ENCODE measurements around the gene ASCL3.
"Not testable (repeated sequence)": the region's sequence is repeated elsewhere in the genome, so short reads cannot be mapped to it uniquely, and the experiment has no call there.

Gene ASCL3

DNA sequence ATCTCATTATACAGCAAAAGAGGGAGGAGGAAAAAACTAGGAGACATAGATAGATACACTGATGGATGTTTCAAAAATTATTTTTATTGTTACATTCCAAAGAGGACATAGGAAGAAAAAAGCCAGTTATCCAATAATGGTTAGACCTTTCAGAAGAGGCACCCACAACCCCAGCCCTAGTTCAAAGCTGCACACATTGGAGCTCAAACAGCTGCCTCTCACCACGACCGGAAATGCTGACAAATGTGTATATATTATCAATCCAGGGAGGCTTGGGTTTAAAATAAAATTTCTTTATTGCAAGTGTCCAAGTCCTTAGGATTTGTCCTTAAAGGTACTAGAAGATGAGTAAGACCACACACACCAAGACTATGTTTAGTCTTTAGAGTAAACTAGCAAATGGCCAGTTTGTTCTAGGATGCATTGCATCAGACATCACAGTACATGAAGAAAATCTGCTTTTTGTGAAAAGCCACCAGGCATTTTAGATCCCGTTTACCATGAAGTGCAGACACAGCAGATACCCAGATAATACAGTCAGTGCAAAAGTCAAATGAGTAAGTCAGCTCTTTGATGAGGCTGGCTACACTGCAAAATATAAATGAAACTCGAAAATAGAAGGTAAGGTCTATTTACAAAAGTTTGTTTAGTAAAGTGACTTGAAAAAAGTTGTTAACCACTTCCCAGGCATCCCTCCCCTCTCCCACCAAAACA is 4.6 kb upstream of the ASCL3 start:
- no peak for DNase-seq

DNA sequence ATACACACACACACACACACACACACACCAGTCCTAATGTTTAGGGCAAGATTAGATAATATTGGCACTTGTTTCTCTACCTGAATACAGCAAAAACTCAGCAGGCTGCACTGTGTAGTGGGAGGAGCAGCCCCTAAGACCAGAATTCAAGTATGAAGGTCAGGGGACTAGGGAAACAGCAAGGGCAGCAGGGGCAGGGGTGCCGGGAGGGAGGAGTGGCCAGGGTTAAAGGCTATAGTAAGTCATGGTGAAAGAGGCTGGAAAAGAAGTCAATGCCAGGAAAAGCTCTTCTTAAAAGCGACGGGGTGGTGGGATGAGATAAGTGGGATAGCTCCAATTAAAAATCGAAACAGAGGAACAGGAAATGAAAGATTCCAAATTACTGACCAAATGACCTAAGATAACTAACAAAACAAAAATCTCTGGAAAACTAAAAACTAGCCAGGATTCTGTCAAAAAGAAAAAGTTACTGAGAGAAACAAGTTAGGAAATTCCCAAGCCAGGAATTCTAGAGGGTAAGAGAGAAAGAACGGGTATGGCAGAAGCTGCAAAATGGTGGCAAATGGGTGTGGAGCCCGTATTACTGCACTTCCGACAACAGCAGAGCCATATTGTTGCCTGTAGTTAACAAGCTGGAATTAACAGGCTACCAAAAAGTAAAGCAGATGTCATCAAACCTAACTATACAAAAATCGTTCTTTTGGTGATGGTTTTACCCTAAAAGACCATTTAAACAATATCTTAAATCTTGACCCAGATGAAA is 1.3 kb downstream of the ASCL3 start:
- DNase-seq, result no peak

DNA sequence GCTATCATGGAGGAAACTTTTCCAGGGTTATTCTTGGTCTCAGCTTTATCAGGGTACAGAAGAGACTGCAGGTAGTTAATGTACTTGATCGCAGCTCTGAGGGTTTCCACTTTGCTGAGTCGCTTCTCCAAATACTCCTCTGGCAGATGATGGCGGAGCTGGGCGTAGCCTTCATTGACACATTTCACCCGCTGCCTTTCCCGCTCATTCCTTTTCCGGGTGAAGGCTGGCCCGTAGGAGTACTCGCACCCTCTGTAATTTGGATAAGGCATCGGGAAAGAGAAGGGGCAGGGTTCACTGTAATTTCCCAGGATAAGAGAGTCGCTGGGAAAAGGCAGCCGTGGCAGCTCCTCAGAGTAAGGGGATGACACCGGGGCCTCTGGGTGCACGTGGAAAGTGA is 5.2 kb downstream of the ASCL3 start:
- DNase-seq, result no peak

DNA sequence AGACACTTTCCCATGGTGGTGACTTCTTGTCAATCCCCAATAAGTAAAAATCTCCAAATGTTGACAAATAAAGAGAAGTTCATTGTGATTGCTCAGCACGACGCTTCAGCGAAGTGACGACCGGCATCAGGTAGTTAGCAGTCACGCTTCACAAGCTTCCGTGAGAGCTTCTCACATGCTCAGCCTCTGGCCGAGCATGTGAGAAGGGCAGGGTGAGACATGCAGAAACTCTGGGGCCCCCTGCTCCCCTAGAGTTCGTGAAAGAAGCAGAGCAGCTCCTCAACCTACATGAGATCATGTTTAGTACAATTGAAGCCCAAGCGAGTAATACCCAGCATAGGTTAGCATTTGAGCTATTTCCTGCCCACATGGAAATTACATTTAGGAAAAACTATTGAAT is 5.7 kb downstream of the ASCL3 start:
- no peak for DNase-seq

DNA sequence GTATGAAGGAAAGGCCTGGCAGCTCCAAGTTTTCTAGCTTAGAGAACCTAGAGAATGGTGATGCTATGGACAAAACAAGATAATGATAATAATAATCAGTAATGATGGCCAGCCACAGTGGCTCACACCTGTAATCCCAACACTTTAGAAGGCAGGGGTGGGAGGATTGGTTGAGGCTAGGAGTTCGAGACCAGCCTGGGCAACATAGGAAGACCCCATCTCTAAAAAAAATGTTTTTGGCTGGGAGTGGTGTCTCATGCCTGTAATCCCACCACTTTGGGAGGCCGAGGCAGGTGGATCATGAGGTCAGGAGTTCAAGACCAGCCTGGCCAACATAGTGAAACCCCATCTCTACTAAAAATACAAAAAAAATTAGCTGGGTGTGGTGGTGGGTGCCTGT is 7.0 kb downstream of the ASCL3 start:
- DNase-seq, result not testable (repeated sequence)

DNA sequence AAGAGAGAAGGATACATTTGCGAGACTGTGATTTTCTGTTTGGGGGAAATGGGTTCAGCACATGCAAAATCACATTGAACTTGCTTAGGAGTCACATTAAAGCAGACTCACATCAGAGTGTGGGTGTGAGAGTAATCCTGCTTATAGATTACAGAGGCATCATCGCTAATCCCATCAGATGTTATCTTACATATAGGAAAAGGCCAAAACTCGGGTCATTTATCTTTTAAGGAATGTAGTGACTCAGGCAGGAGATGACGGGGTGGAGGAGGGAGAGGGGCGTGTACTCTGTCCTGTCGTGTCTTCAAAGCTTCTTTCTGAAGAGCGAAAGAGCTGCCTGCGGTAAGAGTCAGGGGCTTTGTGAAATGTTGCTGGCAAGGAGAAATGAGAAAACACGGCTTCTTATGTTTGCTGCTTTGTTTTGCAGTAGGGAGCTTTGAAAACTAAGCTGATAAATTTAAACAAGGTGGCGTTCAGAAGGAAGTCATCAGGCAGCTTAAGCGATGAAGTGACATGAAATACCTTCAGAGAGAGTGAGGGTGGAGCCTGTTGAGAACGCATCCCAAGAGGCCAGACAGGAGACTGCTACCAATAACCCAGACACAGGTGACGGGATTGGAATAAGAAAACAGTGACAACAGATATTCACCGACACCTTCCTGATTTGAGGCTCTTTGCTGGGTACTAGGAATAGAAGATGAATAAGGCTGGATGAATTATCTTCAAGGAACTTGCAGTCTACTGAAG is 7.9 kb downstream of the ASCL3 start:
- no peak for DNase-seq

DNA sequence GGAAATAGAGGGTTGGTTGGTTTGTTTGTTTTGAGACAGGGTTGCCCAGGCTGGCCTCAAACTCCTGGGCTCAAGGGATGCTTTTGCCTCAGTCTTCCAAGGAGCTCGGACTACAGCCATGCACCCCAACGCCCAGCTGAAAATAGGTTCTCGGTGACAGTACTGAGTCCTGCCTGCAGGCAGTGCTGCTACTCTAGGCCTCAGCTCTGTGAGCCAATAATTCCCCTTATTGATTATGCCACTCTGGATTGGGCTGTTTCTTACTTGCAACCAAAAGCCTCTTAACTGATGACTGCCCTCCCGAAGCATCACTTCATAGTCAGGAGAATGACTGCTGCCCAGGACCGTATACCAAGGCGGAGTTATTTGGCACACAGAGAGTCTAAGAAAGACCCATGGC is 8.9 kb downstream of the ASCL3 start:
- DNase-seq, result no peak

DNA sequence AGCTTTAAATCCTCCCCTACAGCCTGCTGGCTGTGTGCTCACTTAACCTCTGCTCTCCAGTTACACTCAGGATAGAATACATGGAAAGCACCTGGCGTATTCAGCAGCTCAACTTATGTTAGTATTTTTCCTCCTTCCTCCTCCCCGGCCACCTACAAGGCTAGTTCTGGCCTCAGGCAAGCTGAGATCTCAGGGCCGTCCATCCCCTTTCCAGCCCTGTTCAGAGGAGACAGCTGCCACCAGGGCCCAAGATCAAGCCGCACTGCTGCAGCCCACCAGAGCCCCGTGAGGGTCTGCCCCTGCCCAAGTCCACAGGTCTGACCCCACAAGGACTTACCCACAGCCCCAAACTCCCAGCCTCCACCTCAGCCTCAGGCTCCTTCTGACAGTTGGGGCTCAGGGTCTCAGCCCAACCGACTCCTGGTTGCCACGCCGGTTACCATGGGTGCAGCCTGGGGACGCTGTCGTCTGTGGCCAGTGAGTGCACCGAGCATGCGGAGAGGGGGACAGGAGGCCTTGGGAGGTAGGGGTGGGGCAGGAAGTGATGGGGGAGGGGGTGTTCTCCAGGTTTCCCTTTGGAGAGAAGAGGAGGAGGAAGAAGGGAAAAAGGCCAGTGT is 10.1 kb downstream of the ASCL3 start, which contains the start of gene C11orf16:
C11orf16 (minus strand) TSS at position 384 of the 617 bp plus-strand sequence. CDS start 639 bp downstream, outside the sequence.
- no peak for DNase-seq

DNA sequence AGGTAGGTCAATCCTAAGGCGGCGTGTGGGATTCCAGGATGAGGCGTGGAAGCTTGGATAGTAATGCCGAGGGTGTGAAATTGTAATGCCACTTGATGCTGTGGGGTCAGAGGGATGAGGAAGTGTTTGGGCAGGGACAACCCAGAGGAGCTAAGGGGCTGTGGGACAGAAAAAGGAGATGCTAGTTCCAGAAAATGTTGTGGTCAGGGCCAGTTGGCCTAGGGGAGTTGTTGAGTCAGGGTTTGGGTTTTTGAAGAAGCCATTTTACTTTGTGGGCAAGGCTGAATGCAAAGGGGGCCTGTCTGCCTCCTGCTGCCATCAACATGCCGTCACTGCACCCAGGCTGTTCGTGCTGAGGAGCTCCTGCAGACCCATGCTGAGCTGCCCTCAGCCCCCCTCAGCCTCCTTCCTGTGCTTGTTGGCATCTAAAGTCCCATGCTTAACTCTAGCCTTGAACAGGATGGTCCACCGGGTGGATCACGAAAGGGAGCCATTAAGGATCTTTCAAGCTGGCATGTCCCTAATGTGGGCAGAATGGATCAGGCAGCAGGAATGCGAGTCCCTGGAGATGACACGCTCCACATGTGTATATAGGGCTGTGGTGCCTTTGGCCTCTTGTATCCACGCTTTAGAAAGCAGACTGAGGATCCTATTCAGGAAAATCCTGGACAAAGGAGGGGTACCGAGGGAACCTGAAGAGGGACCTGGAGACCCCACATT is 12.2 kb downstream of the ASCL3 start:
- no peak for DNase-seq

DNA sequence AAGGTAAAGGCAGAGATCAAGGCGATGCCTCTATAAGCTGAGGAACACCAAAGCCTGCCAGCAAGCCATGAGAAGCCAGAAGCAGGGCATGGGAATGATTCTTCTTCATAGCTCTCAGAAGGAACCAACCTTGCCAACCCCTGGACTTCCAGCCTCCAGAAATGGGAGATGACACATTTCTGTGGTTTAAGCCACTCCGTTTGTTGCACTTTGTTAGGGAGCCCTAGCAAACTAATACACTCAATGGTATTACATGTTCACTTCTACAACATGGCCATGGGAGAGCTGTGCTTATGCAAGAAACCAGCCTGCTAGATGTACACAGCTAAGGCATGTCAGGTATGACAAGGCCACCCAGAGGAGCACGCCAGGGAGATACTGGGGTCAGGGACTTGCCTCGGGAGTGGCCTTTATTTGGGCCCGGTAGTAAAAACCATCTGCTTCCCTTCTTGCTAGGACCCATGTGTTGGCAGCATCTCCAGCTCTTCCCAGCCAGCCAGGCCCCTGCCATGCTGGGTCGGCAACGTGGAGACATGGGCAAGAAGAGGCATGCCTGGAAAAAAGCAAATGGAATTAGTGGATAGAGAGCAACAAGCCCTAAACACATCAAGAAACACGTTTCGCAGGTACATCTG is 13.7 kb downstream of the ASCL3 start:
- DNase-seq, result no peak

DNA sequence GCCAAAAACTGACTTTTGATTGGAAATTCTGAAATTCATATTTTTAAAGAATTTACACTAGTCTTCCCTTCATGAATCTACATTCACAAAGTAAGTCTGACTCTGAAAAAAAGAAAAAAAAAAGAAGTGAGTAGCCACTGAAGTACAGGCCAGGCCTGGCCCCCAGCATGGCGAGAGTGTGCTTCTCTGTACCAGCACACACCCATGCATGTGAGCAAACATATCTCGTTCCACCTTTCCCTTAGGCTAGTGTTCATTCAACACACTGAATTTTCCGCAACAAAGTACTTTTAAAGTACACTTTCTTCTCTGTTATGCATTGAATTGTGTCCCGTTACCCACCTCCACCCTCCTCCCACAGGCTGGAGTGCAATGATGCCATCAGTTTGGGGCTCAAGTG is 14.6 kb downstream of the ASCL3 start:
- DNase-seq, result no peak

DNA sequence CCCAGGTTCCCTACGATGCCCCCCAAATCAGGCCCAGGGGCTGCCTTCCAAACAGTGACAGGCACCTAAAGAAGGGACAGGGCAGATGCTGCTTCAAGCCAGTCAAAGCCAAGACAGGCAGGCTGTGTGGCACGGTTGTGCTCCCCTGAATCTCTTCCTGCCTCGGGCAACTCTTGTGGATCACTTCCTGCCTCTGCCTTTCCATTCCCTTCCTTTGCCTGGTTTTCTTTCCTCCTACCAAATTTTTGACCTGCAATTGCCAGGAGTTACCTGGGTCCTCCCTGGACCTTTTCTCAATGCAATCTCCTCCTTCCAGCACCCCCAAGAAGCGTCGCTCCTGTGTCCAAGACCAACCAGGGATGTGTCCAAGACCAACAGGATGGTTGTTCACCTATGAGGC is 15.6 kb downstream of the ASCL3 start:
- DNase-seq, result no peak

DNA sequence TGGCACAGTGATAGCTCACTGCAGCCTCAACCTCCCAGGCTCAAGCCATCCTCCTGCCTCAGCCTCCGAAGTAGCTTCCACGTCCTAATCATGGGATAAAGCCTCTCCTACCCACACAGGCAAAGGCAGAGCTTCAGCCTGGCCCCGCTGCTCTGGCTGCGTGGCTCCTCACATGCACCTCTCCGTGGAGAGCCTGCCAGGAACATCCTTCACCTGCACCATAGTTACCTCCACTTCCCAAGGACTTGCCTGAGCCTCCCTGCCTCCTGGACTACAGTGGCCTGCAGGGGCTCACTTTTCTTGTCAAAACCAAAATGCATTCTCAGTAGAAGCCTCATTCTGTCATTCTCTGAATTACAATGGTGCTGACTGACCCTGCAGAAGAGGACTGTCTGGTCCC is 16.6 kb downstream of the ASCL3 start:
- no peak for DNase-seq

DNA sequence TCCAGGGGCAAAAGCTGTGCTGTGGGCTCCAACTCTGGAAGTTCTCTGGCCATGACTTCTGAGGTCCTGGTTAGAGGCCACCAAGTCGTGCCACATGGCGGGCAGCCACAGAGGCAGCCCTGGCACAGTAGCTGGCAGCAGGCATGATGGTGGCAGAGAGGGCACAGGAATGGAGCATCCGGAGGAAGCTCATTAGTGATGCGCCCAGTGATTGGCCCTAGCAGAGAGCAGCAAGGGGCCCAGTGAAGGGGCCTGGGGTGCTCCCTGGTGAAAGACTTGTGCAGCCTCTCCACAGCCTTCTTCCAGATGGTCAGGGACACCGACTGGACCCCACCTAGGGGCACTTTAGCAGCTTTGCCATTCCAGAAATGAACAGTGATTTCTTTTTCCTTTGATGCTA is 17.1 kb downstream of the ASCL3 start:
- DNase-seq, result no peak

DNA sequence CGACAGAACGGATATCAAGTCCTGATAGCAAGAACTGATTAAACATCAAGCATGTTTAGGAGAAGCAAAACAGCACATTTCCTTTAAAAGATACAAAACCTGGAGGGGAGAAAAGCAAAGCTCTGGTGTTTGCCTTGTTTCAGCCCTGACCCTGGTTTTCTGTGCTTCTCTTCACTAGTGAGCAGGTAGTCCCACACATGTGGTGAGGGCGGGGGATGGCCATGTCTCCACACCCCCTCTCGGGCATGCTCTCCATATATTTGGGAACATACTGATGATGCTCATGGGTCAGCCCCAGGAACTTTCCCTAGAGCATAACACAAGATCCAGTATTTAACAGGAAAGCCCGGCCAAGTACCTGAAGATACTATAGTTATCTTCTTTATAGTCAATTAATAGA is 20.1 kb downstream of the ASCL3 start:
- no peak for DNase-seq

DNA sequence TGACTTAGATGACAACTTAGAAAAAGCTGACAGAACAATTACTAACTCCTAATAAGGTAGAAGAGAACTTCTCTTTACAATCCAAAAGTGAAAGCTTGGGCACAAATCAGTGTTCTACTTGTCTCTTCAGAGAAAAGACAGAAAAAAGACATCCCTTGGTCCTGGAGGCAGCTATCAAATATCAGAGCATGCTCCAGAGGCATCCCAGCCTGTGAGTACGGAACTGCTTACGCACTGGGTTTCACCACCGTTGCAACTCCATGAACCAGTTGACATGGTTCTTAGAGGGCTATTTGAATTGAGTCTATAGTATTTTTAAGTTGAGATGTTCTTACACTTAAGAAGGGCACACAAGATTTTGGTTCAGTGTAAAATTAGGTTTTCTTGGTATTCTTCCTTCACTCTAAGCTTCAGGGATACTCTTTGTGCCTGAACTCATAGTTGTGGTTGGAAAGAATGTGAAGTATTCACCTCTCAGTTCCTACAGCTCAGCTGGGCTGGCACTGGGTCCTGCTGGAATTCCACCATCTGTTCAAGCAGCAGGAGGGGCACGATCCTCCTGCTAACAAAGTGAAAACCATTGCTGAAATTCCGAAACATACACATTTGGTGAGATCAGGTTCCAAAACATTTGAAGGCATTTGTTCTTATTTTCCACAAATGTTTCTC is 25.5 kb downstream of the ASCL3 start:
- no peak for DNase-seq

DNA sequence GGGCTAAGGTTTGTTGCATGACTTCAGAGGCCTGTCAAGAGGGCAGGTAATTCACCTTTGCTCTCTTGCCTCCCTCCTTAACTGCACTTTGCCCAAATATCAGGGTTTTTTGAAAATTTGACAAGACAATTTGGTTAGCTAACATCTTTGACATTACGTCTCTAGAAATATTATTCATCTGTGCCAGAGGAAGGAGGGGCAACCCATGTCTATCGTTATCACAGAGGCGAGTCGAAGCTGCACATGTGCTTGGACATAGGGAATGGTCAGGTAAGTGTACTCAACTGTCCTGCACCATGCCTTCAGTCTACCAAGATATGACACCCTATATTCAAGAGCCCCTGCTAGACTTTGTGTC is 28.2 kb downstream of the ASCL3 start:
- DNase-seq, result no peak

DNA sequence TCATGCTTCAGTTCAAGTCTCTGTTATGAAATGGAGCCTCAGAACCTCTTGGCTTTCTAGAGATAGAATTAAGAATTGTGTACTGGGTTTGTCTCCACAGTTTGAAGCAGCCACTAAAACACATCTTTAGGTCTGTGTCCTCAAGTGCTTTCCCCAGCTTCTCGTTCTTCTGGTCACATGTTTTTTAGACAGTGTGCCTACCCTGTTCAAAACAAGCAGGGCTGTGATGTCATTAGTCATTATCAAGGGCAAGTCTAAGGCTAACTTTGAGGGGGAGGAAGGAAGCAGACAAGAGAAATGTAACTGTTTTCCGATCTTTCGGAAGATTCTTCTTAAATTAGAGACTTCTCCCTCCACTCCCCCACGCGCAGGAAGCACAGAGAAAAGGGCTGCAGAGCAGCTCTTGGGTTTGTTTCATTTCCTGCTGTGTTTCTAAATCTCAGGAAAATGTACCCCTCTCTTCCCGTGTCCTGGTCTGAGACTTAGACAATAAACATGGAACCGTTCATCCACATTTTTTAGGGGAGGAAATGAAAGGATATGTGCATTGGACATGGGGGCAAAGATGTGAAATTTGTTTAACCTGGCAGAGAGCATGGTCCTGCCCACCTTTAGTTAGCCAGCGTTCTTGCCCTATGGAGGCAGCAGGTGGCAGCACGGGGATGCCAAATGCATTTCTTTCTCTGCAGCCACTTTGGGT is 28.7 kb downstream of the ASCL3 start:
- no peak for DNase-seq

DNA sequence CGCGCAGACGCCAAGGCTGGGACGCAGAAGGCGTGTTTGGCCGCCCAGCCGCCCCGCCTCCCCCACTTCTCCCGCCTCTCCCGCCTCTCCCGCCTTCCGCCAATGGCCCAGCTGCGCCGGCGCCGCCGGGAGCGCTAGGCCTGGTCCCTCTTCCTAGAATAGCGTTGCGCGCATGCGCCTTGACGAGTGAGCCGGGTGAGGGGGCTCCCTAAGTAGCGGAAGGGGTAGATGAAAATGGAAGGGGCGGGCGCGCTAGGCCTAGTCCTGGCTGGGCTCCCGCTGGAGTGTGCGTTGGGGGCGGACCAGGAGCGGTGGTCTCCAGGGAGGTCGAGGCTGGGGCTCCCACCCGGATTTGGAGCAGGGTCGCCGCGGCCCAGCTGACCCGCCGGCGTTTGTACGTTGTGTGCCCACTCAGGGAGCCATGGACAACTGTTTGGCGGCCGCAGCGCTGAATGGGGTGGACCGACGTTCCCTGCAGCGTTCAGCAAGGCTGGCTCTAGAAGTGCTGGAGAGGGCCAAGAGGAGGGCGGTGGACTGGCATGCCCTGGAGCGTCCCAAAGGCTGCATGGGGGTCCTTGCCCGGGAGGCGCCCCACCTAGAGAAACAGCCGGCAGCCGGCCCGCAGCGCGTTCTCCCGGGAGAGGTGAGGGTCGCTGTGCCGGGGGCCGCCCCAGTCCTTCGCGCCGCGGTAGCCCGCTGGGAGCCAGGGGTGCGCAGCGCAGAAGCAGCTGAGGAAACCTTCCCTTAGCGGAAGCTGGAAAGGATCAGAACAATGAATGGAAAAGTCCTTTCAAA is 31.6 kb downstream of the ASCL3 start, which contains the start of gene AKIP1:
AKIP1 (plus strand) TSS at position 161 of the 795 bp plus-strand sequence; CDS start at position 422, 261 bp downstream.
- DNase-seq, result peak; percentile 86

DNA sequence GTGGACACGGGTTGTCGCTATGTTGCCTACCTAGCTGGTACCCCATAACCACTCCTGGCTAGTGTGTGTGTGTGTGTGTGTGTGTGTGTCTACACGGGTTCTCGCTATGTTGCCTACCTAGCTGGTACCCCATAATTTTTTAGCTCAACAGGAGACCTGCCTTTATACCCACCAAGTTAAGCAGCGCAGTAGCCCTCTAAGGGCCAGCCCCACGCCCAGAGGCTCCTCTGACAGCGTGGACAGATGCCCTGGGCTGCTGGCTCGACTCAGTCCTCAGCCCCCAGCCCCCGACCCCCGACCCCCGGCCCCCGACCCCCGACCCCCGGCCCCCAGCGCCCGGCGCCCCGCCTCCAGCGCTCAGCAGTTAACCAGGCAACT is 32.2 kb downstream of the ASCL3 start:
- no peak for DNase-seq

Data from NCI-H2081 treated with DMSO at 0.1 percent for 48 hours (cell line).